ENCODE measurements around the gene SMARCD1. TPM values are rescaled to one million over a fixed set of nuclear protein-coding genes. Genes with fewer than 3 reads are reported as not detected.
A peak's percentile ranks its signal among the peaks of the same experiment; 100 is the strongest.

The SMARCD1 gene
- total and polyA plus RNA-seq, 9 of the 15 experiments (the other 6 are each of a cell fraction or from before 2014, with no cell fraction given) = 0.86 to 91.7 (median 48.0) TPM

GRCh38 chr12:50103767-50104321, 18.7 kb downstream of the SMARCD1 start, which contains the start of gene GPD1 (continued):
- TF ChIP-seq CEBPB (tag; IDR thresholded peaks at IDR 0.05) = no peak
- TF ChIP-seq EGR1 (conservative IDR thresholded peaks at IDR 0.05) = peak; percentile 66
- TF ChIP-seq ATF3 (IDR thresholded peaks at IDR 0.05) = no peak
- TF ChIP-seq ATF3 (CRISPR knock-in tag; conservative IDR thresholded peaks at IDR 0.05) = no peak
- no peak for TF ChIP-seq ZNF24 (IDR thresholded peaks at IDR 0.05)
- TF ChIP-seq REST (IDR thresholded peaks at IDR 0.05; ENCODE audit: borderline replicate concordance) = no peak
- no peak for TF ChIP-seq REST (CRISPR knock-in tag; IDR thresholded peaks at IDR 0.05; ENCODE audit: low read depth)
- TF ChIP-seq TRIM25 (IDR thresholded peaks at IDR 0.05; ENCODE audit: borderline replicate concordance) = no peak
- TF ChIP-seq PRDM10 (IDR thresholded peaks at IDR 0.05; ENCODE audit: partially characterized antibody) = no peak

Data from K562 (cell line).